Keratinocyte (primary cell): ENCODE results near the gene OR2W1.

Source experiments
- EZH2 ChIP-seq: IDR thresholded peaks from one replicate; pipeline ENCODE4 v1.6.1; 2012; ENCODE audit warnings: inconsistent platforms, mild to moderate bottlenecking, low read length, moderate library complexity
- TF ChIP-seq, protein P1 (sequence below), 3 experiments: IDR thresholded peaks in 1 of 3; conservative IDR thresholded peaks in 1 of 3; optimal IDR thresholded peaks in 1 of 3; 2 replicates in 2 of 3; 3 replicates in 1 of 3; pipeline versions ENCODE3 to v1.5.1; 2011; ENCODE audit warnings: low read length in 3 of 3, mild to moderate bottlenecking in 3 of 3, moderate library complexity in 2 of 3, control low read depth in 1 of 3, inconsistent platforms in 1 of 3; ENCODE audit not compliant: insufficient read depth in 2 of 3; ENCODE audit errors: extremely low read depth in 1 of 3

DNA sequence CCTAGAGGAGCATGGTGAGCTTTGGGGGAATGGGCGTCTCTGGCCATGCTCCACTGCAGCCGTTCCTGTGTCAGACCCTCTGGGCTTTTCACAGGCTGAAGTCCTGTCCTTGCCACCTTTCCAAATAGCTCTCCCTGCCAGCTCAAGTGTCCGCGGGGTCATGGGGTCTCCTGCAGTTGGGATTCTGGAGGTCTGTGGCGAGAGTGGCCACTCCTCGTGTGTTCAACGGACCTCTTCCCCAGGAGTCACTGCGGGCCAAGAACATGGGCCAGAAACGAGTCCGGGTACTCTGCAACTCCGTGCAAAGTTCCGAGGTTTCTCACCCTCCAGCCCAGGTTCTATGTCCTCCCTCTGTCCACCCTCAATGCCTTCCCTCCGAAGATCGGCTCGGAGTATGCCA is 37.5 kb upstream of the OR2W1 start:
- TF ChIP-seq, protein P1, sequence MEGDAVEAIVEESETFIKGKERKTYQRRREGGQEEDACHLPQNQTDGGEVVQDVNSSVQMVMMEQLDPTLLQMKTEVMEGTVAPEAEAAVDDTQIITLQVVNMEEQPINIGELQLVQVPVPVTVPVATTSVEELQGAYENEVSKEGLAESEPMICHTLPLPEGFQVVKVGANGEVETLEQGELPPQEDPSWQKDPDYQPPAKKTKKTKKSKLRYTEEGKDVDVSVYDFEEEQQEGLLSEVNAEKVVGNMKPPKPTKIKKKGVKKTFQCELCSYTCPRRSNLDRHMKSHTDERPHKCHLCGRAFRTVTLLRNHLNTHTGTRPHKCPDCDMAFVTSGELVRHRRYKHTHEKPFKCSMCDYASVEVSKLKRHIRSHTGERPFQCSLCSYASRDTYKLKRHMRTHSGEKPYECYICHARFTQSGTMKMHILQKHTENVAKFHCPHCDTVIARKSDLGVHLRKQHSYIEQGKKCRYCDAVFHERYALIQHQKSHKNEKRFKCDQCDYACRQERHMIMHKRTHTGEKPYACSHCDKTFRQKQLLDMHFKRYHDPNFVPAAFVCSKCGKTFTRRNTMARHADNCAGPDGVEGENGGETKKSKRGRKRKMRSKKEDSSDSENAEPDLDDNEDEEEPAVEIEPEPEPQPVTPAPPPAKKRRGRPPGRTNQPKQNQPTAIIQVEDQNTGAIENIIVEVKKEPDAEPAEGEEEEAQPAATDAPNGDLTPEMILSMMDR (optimal IDR thresholded peaks at IDR 0.05 in 1 of 3, IDR thresholded peaks at IDR 0.05 in 1 of 3, conservative IDR thresholded peaks at IDR 0.05 in 1 of 3; ENCODE audit: extremely low read depth in 1 of 3, insufficient read depth in 2 of 3, low read length in 3 of 3) = no peak
- TF ChIP-seq EZH2 = no peak
